COLO668 (cell line): ENCODE data around the gene ZNF141.
"Not testable (repeated sequence)": the region's sequence is repeated elsewhere in the genome, so short reads cannot be mapped to it uniquely, and the experiment has no call there.

ENCODE experiments used
- DNase-seq: peaks from one replicate; lab custom pipeline; 2025; ENCODE audit not compliant: unreplicated experiment; lab: John Stamatoyannopoulos, UW

The ZNF141 gene

GRCh38 chr4:337143-337931, at the start of gene ZNF141:
Gene ZNF141, plus strand, starts transcription at chr4:337814. Its CDS starts 170 bp downstream, at chr4:337984.
- peak; percentile 93 for DNase-seq

- DNase-seq, result no peak
Observed at GRCh38 chr4:288891-289290, 48.7 kb upstream of the ZNF141 start.

DNA sequence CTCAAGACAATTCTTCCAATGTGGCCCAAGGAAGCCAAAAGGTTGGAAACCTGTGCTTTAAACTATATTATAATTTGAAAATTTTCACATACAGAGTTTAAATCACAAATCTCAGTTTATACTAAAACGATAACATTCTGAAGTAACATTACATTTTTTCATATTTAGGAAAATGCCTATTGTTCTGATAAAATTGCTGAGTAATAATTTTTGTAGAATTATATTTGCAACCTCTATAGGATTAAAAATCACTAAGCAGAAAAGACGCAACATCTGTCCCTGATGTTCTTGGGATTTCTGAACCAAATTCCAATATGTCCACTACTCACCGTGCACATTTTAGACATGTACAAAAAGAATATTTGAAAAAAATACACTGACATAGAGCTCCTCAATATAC, 42.9 kb upstream of the ZNF141 start:
- no peak for DNase-seq

DNA sequence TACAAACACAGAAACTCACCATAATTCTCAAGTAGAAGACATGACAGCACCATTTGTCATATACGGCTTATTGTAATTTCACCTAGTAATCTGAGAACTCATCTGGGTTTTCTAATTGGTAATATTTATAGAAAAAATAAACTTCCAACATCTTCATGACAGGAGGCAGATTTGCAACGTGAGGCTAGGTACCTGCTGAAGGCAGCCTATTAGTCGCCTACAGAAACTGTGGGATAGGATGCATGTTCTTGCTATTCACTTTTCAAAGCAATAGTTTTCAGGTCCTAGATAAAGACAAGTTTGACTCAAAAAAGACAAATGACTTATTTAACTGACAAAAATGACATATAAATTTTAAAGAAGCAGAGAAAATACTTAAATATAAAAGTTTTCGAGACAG, 35.2 kb upstream of the ZNF141 start:
- no peak for DNase-seq

DNA sequence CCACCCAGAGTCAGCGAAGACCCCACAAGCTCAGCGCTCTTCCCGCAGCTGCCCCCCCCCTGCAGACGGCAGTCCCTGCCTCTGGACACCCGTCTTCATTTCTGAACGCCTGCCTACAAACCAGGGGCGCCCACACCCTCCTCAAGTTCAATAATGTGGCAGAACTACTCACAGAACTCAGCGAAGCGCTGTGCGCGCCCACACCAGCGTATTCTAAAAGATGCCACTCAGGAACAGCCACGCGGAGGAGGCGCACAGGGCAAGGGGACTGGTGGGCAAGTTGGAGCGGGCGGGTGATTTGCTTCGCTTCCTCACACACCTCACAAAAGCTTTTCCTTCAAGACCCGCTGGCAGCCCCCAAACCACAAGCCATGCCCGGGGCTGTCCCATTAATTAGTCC, 33.1 kb upstream of the ZNF141 start:
- not testable (repeated sequence) for DNase-seq

- DNase-seq, result no peak
Observed at GRCh38 chr4:304969-305680, 32.5 kb upstream of the ZNF141 start, which contains the start of gene ZNF732. Gene ZNF732, minus strand, starts transcription at chr4:305474. Its CDS starts 164 bp downstream, at chr4:305310.

DNA sequence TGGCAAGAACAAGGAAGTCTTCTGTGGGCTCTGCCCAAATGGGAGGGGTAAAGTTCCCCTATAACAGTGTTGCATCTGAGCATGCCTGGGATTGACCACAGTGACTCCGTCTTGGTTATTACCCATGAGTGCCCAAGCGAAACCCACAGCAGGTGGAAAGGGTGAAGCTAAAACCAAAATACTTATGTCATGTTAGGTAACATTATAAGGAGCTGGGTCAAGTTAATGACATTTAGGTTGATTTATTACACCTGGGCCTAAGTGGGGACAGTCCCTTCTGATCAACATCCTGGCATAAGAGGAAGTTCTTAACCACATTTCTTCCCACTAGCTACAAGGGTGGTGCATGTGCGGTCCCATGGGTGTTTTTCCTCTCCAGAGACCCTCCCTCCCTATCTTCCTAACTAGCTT, 31.1 kb upstream of the ZNF141 start:
- DNase-seq, result no peak

- DNase-seq, result no peak
Observed at GRCh38 chr4:309807-310206, 27.8 kb upstream of the ZNF141 start.

GRCh38 chr4:314296-314903, 23.2 kb upstream of the ZNF141 start:
- no peak for DNase-seq

DNA sequence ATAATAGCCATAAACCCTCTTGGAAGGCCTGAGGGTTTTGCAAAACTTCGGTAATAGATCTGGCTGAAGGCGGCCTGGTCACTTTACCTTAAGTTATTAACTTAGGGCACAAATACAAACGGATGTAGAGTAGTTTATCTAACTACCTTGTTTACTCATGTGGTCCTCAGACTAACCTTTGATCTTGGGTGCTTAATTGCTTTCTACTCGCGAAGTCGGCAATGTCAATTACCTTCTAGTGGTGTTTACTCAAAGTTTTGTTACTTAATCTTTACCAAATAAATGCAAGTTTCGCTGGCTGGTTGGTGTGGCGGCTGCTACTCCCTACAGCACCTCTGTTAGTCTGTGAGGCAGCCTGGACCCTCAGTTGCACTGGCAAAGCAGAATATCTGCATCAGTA, 8.9 kb upstream of the ZNF141 start:
- DNase-seq, result no peak

DNA sequence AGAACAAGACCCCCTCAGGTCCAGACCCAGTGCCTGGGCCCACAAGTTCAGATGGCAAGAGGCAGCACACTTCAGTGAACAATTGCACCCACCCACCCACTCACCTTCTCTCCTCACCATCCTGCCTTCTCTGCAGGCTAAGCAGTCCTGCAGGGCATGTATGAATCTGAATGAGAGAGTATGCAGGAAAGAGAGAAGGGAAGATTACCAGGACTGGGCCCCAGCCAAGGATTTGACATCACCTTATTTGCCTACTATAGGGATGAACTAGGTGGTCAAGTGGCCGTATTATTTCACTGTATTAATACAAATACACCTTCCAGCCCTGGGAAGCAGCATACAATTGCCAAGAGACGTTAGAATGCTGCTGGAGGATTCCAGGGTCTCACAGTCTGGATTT, 2.1 kb upstream of the ZNF141 start:
- no peak for DNase-seq

GRCh38 chr4:336099-336892, 1.3 kb upstream of the ZNF141 start:
- peak; percentile 40 for DNase-seq

- no peak for DNase-seq
Observed at GRCh38 chr4:336893-337142, 796 bp upstream of the ZNF141 start.

DNA sequence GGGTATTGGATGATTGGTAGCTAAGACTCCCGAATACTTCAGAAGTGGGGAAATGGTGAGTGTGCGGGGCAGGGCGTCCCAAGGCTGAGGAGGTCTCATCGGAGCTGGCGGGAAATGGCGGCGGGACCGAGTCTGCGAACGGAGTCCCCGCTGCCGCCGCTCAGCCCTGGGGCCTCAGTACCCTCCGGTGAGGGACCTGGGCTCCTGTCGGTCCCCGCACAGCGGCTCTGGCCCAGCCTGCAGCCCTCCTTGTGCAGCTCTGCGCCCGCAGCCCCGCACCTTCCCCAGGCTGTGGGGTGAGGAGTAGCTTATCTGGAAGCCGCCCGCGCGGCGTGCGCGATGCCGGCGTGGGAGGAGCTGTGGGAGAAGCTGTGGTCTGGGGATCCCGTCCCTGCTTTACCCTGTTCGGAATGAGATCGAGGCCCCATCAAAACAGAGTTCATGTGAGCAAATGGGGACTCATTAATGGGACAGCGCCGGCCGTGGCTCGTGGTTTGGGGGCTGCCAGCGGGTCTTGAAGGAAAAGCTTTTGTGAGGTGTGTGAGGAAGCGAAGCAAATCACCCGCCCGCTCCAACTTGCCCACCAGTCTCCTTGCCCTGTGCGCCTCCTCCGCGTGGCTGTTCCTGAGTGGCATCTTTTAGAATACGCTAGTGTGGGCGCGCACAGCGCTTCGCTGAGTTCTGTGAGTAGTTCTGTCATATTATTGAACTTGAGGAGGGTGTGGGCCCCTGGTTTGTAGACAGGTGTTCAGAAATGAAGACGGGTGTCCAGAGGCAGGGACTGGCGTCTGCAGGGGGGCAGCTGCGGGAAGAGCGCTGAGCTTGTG, 531 bp downstream of the ZNF141 start:
- DNase-seq, result peak; percentile 68

DNA sequence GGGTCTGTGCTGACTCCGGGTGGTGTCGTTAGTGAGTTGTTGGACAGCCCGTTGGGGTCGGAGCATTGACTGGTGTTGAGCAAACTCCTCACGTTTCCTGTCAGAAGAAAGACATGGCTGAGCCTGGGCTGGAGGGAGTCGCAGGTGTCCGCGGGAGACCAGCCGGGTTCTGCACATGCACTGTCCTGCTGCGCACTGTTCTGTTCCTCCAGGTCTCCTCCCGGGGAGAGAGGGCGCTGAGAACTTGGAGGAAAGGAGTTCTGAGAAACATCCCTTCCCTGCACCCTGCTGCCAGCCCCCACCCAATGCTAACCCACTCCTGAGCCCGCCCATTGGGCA, 1.1 kb downstream of the ZNF141 start:
- DNase-seq, result peak; percentile 8

DNA sequence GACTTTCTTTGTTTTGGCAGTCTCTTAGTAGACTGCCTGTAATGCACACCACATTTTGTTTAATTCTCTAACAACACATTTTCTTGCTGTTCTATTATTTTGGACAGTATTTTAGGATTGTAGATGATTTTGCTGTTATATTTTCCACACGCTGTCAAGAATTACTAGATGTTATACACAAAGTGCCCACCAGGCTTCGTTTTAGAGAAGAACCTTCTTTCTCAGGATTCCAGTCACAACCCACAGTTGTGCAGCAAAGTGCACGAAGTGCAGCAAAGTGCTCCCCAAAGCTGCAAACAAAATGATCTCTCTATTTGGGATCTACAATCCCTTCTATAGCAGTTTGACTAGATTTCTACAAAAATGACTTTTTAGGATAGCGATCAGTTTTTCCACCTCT, 2.4 kb downstream of the ZNF141 start:
- no peak for DNase-seq

DNA sequence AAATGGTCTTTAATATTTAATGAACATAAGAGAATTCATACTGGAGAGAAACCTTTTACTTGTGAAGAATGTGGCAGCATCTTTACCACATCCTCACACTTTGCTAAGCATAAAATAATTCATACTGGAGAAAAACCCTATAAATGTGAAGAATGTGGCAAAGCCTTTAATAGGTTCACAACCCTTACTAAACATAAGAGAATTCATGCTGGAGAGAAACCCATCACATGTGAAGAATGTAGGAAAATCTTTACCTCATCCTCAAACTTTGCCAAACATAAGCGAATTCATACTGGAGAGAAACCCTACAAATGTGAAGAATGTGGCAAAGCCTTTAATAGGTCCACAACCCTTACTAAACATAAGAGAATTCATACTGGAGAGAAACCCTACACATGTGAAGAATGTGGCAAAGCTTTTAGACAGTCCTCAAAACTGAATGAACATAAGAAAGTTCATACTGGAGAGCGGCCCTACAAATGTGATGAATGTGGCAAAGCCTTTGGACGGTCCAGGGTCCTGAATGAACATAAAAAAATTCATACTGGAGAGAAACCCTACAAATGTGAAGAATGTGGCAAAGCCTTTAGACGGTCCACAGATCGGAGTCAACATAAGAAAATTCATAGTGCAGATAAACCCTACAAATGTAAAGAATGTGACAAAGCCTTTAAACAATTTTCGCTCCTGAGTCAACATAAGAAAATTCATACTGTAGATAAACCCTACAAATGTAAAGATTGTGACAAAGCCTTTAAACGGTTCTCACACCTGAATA, 35.6 kb downstream of the ZNF141 start:
- DNase-seq, result no peak

DNA sequence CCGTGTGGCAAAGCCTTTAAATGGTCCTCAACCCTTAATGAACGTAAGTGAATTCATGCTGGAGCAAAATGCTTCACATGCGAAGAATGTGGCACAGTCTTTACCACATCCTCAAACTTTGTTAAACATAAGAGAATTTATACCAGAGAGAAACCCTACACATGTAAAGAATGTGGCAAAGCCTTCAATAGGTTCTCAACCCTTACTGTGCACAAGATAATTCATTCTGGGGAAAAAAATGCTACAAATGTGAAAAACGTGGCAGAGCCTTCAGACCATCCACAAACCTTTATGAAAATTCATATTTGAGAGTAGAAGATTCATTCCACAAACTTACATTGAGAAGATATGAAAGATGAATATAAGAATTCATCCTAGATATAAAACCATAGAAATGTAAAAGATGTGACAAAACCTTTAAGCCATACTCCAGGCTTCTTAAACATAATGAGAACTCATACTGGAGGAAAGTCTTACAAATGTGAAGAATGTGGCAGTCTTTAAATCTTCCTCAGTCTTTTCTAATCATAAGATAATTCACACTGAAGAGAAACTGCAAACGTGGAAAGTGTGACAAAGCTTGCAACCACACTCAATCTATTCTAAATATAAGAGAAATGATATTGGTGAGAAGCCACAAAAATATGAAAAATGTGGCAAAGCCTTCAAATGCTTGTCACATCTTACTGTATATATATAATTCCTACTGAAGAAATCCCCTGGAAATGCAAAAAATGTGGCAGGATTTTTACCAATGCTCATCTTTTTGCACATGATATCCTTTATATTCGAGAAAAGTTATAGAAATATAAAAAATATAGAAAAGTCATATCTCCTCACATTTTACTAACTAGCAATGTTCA, 36.9 kb downstream of the ZNF141 start:
- no peak for DNase-seq
